ENCODE results near the gene LRP8. TPM values are rescaled to one million over a fixed set of nuclear protein-coding genes. Genes with fewer than 3 reads are reported as not detected.

Gene LRP8
- polyA plus RNA-seq, 2 donors, result 2.7 to 6.9 TPM

GRCh38 chr1:53311702-53312305 is 16.1 kb downstream of the LRP8 start:
- Histone ChIP-seq H3K36me3 (ENCODE audit: control insufficient read depth in 2 of 2, insufficient read depth in 2 of 2, low read length in 1 of 2) (peaks cover 0 to 6% of the 10 kb centered on the region in 2 donors), H3K27me3 (ENCODE audit: control insufficient read depth in 1 of 2, insufficient read depth in 2 of 2, low read length in 2 of 2) (no peaks in the 10 kb centered on the region), H3K4me1 (ENCODE audit: control insufficient read depth in 2 of 2, insufficient read depth in 2 of 2, low read length in 1 of 2) (peaks cover 0 to 4% of the 10 kb centered on the region in 2 donors), H3K9me3 (ENCODE audit: control insufficient read depth in 2 of 2, insufficient read depth in 1 of 2, low read depth in 1 of 2, low read length in 1 of 2) (no peaks in the 10 kb centered on the region), H3K27ac (ENCODE audit: low read depth in 2 of 2, low read length in 1 of 2) (no peak overlapping the region), H3K4me3 (ENCODE audit: low read depth in 1 of 2, low read length in 2 of 2) (no peak overlapping the region)
- 81 to 84% methylated on average over 11 of the region's 11 CpGs for WGBS, 2 donors

- Histone ChIP-seq H3K9me3 (ENCODE audit: control insufficient read depth in 2 of 2, insufficient read depth in 1 of 2, low read depth in 1 of 2, low read length in 1 of 2) (no peaks in the 10 kb centered on the region), H3K36me3 (ENCODE audit: control insufficient read depth in 2 of 2, insufficient read depth in 2 of 2, low read length in 1 of 2) (peaks cover 0 to 6% of the 10 kb centered on the region in 2 donors), H3K4me3 (ENCODE audit: low read depth in 1 of 2, low read length in 2 of 2) (no peak overlapping the region), H3K27ac (ENCODE audit: low read depth in 2 of 2, low read length in 1 of 2) (no peak overlapping the region), H3K4me1 (ENCODE audit: control insufficient read depth in 2 of 2, insufficient read depth in 2 of 2, low read length in 1 of 2) (peaks cover 0 to 4% of the 10 kb centered on the region in 2 donors), H3K27me3 (ENCODE audit: control insufficient read depth in 1 of 2, insufficient read depth in 2 of 2, low read length in 2 of 2) (no peaks in the 10 kb centered on the region)
- 77 to 79% methylated on average over 15 of the region's 15 CpGs for WGBS, 2 donors
Observed at GRCh38 chr1:53310847-53311681, 16.8 kb downstream of the LRP8 start.

- Histone ChIP-seq H3K9me3 (ENCODE audit: control insufficient read depth in 2 of 2, insufficient read depth in 1 of 2, low read depth in 1 of 2, low read length in 1 of 2) (no peaks in the 10 kb centered on the region), H3K27ac (ENCODE audit: low read depth in 2 of 2, low read length in 1 of 2) (no peak overlapping the region), H3K27me3 (ENCODE audit: control insufficient read depth in 1 of 2, insufficient read depth in 2 of 2, low read length in 2 of 2) (no peaks in the 10 kb centered on the region), H3K4me3 (ENCODE audit: low read depth in 1 of 2, low read length in 2 of 2) (no peak overlapping the region), H3K4me1 (ENCODE audit: control insufficient read depth in 2 of 2, insufficient read depth in 2 of 2, low read length in 1 of 2) (peaks cover 0 to 4% of the 10 kb centered on the region in 2 donors), H3K36me3 (ENCODE audit: control insufficient read depth in 2 of 2, insufficient read depth in 2 of 2, low read length in 1 of 2) (peaks cover 0 to 6% of the 10 kb centered on the region in 2 donors)
- 60 to 64% methylated on average over 11 of the region's 11 CpGs for whole genome bisulfite sequencing, 2 donors
Observed at GRCh38 chr1:53309802-53310201, 18.1 kb downstream of the LRP8 start.

- WGBS, 2 donors, result 74 to 77% methylated on average over 8 of the region's 8 CpGs
- Histone ChIP-seq H3K4me3 (ENCODE audit: low read depth in 1 of 2, low read length in 2 of 2) (no peak overlapping the region), H3K27ac (ENCODE audit: low read depth in 2 of 2, low read length in 1 of 2) (no peak overlapping the region), H3K9me3 (ENCODE audit: control insufficient read depth in 2 of 2, insufficient read depth in 1 of 2, low read depth in 1 of 2, low read length in 1 of 2) (no peaks in the 10 kb centered on the region), H3K36me3 (ENCODE audit: control insufficient read depth in 2 of 2, insufficient read depth in 2 of 2, low read length in 1 of 2) (peaks cover 0 to 3% of the 10 kb centered on the region in 2 donors), H3K27me3 (ENCODE audit: control insufficient read depth in 1 of 2, insufficient read depth in 2 of 2, low read length in 2 of 2) (no peaks in the 10 kb centered on the region), H3K4me1 (ENCODE audit: control insufficient read depth in 2 of 2, insufficient read depth in 2 of 2, low read length in 1 of 2) (peaks cover 0 to 6% of the 10 kb centered on the region in 2 donors)
Observed at GRCh38 chr1:53308506-53308905, 19.4 kb downstream of the LRP8 start.

- Histone ChIP-seq H3K9me3 (ENCODE audit: control insufficient read depth in 2 of 2, insufficient read depth in 1 of 2, low read depth in 1 of 2, low read length in 1 of 2) (no peaks in the 10 kb centered on the region), H3K36me3 (ENCODE audit: control insufficient read depth in 2 of 2, insufficient read depth in 2 of 2, low read length in 1 of 2) (peaks cover 0 to 3% of the 10 kb centered on the region in 2 donors), H3K4me1 (ENCODE audit: control insufficient read depth in 2 of 2, insufficient read depth in 2 of 2, low read length in 1 of 2) (peaks cover 0 to 6% of the 10 kb centered on the region in 2 donors), H3K27me3 (ENCODE audit: control insufficient read depth in 1 of 2, insufficient read depth in 2 of 2, low read length in 2 of 2) (no peaks in the 10 kb centered on the region), H3K27ac (ENCODE audit: low read depth in 2 of 2, low read length in 1 of 2) (no peak overlapping the region), H3K4me3 (ENCODE audit: low read depth in 1 of 2, low read length in 2 of 2) (no peak overlapping the region)
- 85 to 87% methylated on average over 4 of the region's 4 CpGs for WGBS, 2 donors
Observed at GRCh38 chr1:53307037-53307436, 20.8 kb downstream of the LRP8 start.

- H3K27me3 ChIP-seq (ENCODE audit: control insufficient read depth in 1 of 2, insufficient read depth in 2 of 2, low read length in 2 of 2), result no peaks in the 10 kb centered on the region
- no peak overlapping the region for H3K27ac ChIP-seq (ENCODE audit: low read depth in 2 of 2, low read length in 1 of 2)
- peaks cover 0 to 3% of the 10 kb centered on the region in 2 donors for H3K36me3 ChIP-seq (ENCODE audit: control insufficient read depth in 2 of 2, insufficient read depth in 2 of 2, low read length in 1 of 2)
- no peaks in the 10 kb centered on the region for H3K9me3 ChIP-seq (ENCODE audit: control insufficient read depth in 2 of 2, insufficient read depth in 1 of 2, low read depth in 1 of 2, low read length in 1 of 2)
- peaks cover 0 to 6% of the 10 kb centered on the region in 2 donors for H3K4me1 ChIP-seq (ENCODE audit: control insufficient read depth in 2 of 2, insufficient read depth in 2 of 2, low read length in 1 of 2)
- 66 to 86% methylated on average over 4 of the region's 4 CpGs for WGBS, 2 donors
- H3K4me3 ChIP-seq (ENCODE audit: low read depth in 1 of 2, low read length in 2 of 2), result no peak overlapping the region
Observed at GRCh38 chr1:53306168-53306567, 21.7 kb downstream of the LRP8 start.

GRCh38 chr1:53305650-53306049 is 22.2 kb downstream of the LRP8 start:
- 61 to 62% methylated on average over 7 of the region's 7 CpGs for WGBS, 2 donors
- H3K27me3 ChIP-seq (ENCODE audit: control insufficient read depth in 1 of 2, insufficient read depth in 2 of 2, low read length in 2 of 2), result no peaks in the 10 kb centered on the region
- H3K36me3 ChIP-seq (ENCODE audit: control insufficient read depth in 2 of 2, insufficient read depth in 2 of 2, low read length in 1 of 2), result peaks cover 0 to 3% of the 10 kb centered on the region in 2 donors
- H3K9me3 ChIP-seq (ENCODE audit: control insufficient read depth in 2 of 2, insufficient read depth in 1 of 2, low read depth in 1 of 2, low read length in 1 of 2), result no peaks in the 10 kb centered on the region
- H3K27ac ChIP-seq (ENCODE audit: low read depth in 2 of 2, low read length in 1 of 2), result no peak overlapping the region
- no peak overlapping the region for H3K4me3 ChIP-seq (ENCODE audit: low read depth in 1 of 2, low read length in 2 of 2)
- peaks cover 0 to 6% of the 10 kb centered on the region in 2 donors for H3K4me1 ChIP-seq (ENCODE audit: control insufficient read depth in 2 of 2, insufficient read depth in 2 of 2, low read length in 1 of 2)

GRCh38 chr1:53304527-53304926 is 23.3 kb downstream of the LRP8 start:
- Histone ChIP-seq H3K36me3 (ENCODE audit: control insufficient read depth in 2 of 2, insufficient read depth in 2 of 2, low read length in 1 of 2) (peaks cover 0 to 3% of the 10 kb centered on the region in 2 donors), H3K27ac (ENCODE audit: low read depth in 2 of 2, low read length in 1 of 2) (no peak overlapping the region), H3K4me1 (ENCODE audit: control insufficient read depth in 2 of 2, insufficient read depth in 2 of 2, low read length in 1 of 2) (peaks cover 0 to 6% of the 10 kb centered on the region in 2 donors), H3K27me3 (ENCODE audit: control insufficient read depth in 1 of 2, insufficient read depth in 2 of 2, low read length in 2 of 2) (no peaks in the 10 kb centered on the region), H3K9me3 (ENCODE audit: control insufficient read depth in 2 of 2, insufficient read depth in 1 of 2, low read depth in 1 of 2, low read length in 1 of 2) (no peaks in the 10 kb centered on the region), H3K4me3 (ENCODE audit: low read depth in 1 of 2, low read length in 2 of 2) (no peak overlapping the region)
- WGBS, 2 donors, result 85 to 89% methylated on average over 7 of the region's 7 CpGs

GRCh38 chr1:53303726-53304515 is 23.9 kb downstream of the LRP8 start:
- H3K36me3 ChIP-seq (ENCODE audit: control insufficient read depth in 2 of 2, insufficient read depth in 2 of 2, low read length in 1 of 2), result peaks cover 0 to 3% of the 10 kb centered on the region in 2 donors
- 57 to 69% methylated on average over 14 of the region's 14 CpGs for WGBS, 2 donors
- H3K4me3 ChIP-seq (ENCODE audit: low read depth in 1 of 2, low read length in 2 of 2), result no peak overlapping the region
- no peaks in the 10 kb centered on the region for H3K27me3 ChIP-seq (ENCODE audit: control insufficient read depth in 1 of 2, insufficient read depth in 2 of 2, low read length in 2 of 2)
- peaks cover 0 to 6% of the 10 kb centered on the region in 2 donors for H3K4me1 ChIP-seq (ENCODE audit: control insufficient read depth in 2 of 2, insufficient read depth in 2 of 2, low read length in 1 of 2)
- no peak overlapping the region for H3K27ac ChIP-seq (ENCODE audit: low read depth in 2 of 2, low read length in 1 of 2)
- no peaks in the 10 kb centered on the region for H3K9me3 ChIP-seq (ENCODE audit: control insufficient read depth in 2 of 2, insufficient read depth in 1 of 2, low read depth in 1 of 2, low read length in 1 of 2)
